B cell (primary cell): ENCODE data around the gene ACOXL.

Experiments used
- CTCF ChIP-seq: fragments of 200-600 bp; IDR thresholded peaks from one replicate; pipeline ENCODE4 v1.8.0; 2022; ENCODE audit warnings: antibody characterized with exemption, mild to moderate bottlenecking
- EZH2 ChIP-seq: IDR thresholded peaks from 2 replicates; pipeline ENCODE4 v1.6.1; 2012; ENCODE audit warnings: borderline replicate concordance, low read depth, mild to moderate bottlenecking, moderate library complexity, low read length; ENCODE audit not compliant: insufficient read depth, poor library complexity, severe bottlenecking

- TF ChIP-seq CTCF, result no peak
- TF ChIP-seq EZH2, result no peak
Measured at GRCh38 chr2:110872521-110872920, 140.1 kb downstream of the ACOXL start.
